ENCODE results near the gene IGFALS.

The IGFALS gene

GRCh38 chr16:1793578-1794220 lies at the start of gene IGFALS:
Gene IGFALS (minus strand): TSS chr16:1793705. CDS start chr16:1793652, 53 bp downstream.
- DNase-seq, result no peak

GRCh38 chr16:1839554-1839953 lies 46.0 kb upstream of the IGFALS start:
- DNase-seq, result no peak

GRCh38 chr16:1834096-1834495 lies 40.6 kb upstream of the IGFALS start:
- DNase-seq, result no peak

- DNase-seq, result no peak
These were observed 39.4 kb upstream of the IGFALS start for GRCh38 chr16:1832838-1833454.

- DNase-seq, result no peak
These were observed 37.9 kb upstream of the IGFALS start for GRCh38 chr16:1831186-1832075.

- DNase-seq, result no peak
These were observed 36.7 kb upstream of the IGFALS start for GRCh38 chr16:1830213-1830612.

GRCh38 chr16:1828645-1829410 lies 35.3 kb upstream of the IGFALS start:
- no peak for DNase-seq

- DNase-seq, result peak; percentile 82 to 94
These were observed 33.4 kb upstream of the IGFALS start, which contains the start of the genes FAHD1 and HAGH for GRCh38 chr16:1826691-1827573. Gene FAHD1 (plus strand): TSS chr16:1827206. CDS start chr16:1827239, 33 bp downstream. Gene HAGH (minus strand): TSS chr16:1826825. CDS start chr16:1826787, 38 bp downstream.

- peak in 1 of 2 experiments; percentile 62 for DNase-seq
These were observed 32.6 kb upstream of the IGFALS start for GRCh38 chr16:1825864-1826690.

- DNase-seq, result no peak
These were observed 31.9 kb upstream of the IGFALS start for GRCh38 chr16:1825381-1825863.

- DNase-seq, result no peak
These were observed 30.3 kb upstream of the IGFALS start for GRCh38 chr16:1823821-1824220.

- DNase-seq, result no peak
These were observed 29.3 kb upstream of the IGFALS start for GRCh38 chr16:1822801-1823200.

- DNase-seq, result no peak
These were observed 28.5 kb upstream of the IGFALS start for GRCh38 chr16:1821861-1822611.

GRCh38 chr16:1820946-1821290 lies 27.4 kb upstream of the IGFALS start:
- no peak for DNase-seq

- no peak for DNase-seq
These were observed 26.8 kb upstream of the IGFALS start for GRCh38 chr16:1820096-1820945.

- no peak for DNase-seq
These were observed 26.1 kb upstream of the IGFALS start for GRCh38 chr16:1819611-1820010.

- no peak for DNase-seq
These were observed 25.5 kb upstream of the IGFALS start for GRCh38 chr16:1818873-1819525.

- DNase-seq, result no peak
These were observed 24.8 kb upstream of the IGFALS start for GRCh38 chr16:1818204-1818872.
